Nephron (organoid): ENCODE data around the gene TXLNB.

Source experiments
- H3K27ac Mint-ChIP-seq, 3 experiments: 2 replicates each; pipeline ENCODE4 v1.8.0; 2020; ENCODE audit warnings: mixed read lengths in 3 of 3, mild to moderate bottlenecking in 2 of 3, moderate library complexity in 1 of 3
- H3K27me3 Mint-ChIP-seq: 2 replicates; pipeline ENCODE4 v1.8.0; 2021; ENCODE audit warnings: low read depth, mild to moderate bottlenecking, moderate library complexity, mixed read lengths
- H3K36me3 Mint-ChIP-seq: 2 replicates; pipeline ENCODE4 v1.8.0; 2020; ENCODE audit warnings: low read depth, mixed read lengths
- H3K4me1 Mint-ChIP-seq: 2 replicates; pipeline ENCODE4 v1.8.0; 2020; ENCODE audit warnings: mixed read lengths
- H3K4me3 Mint-ChIP-seq, 3 experiments: 2 replicates each; pipeline ENCODE4 v1.8.0; 2020; ENCODE audit warnings: mild to moderate bottlenecking in 3 of 3, mixed read lengths in 3 of 3, moderate library complexity in 2 of 3
- H3K9me3 Mint-ChIP-seq: 2 replicates; pipeline ENCODE4 v1.8.0; 2020; ENCODE audit warnings: mixed read lengths
- TF ChIP-seq, protein P1 (sequence below), 3 experiments: fragments of 200-600 bp; sonication (generic); IDR thresholded peaks; one replicate each; pipeline ENCODE4 v1.5.0; 2021; ENCODE audit warnings: antibody characterized with exemption in 3 of 3; ENCODE audit not compliant: unreplicated experiment in 3 of 3

TXLNB gene

DNA sequence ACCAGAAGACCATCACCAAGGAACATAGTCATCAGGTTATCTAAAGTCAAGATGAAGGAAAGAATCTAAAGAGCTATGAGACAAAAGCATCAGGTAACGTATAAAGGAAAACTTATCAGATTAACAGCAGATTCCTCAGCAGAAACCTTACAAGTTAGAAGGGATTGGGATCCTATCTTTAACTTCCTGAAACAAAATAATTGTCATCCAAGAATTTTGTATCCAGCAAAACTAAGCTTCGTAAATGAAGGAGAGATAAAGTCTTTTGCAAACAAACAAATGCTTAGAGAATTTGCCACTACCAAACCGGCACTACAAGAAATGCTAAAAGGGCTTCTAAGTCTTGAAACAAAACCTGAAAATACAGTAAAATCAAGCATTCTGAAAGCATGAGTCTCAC, 86.0 kb downstream of the TXLNB start:
- TF ChIP-seq, protein P1, sequence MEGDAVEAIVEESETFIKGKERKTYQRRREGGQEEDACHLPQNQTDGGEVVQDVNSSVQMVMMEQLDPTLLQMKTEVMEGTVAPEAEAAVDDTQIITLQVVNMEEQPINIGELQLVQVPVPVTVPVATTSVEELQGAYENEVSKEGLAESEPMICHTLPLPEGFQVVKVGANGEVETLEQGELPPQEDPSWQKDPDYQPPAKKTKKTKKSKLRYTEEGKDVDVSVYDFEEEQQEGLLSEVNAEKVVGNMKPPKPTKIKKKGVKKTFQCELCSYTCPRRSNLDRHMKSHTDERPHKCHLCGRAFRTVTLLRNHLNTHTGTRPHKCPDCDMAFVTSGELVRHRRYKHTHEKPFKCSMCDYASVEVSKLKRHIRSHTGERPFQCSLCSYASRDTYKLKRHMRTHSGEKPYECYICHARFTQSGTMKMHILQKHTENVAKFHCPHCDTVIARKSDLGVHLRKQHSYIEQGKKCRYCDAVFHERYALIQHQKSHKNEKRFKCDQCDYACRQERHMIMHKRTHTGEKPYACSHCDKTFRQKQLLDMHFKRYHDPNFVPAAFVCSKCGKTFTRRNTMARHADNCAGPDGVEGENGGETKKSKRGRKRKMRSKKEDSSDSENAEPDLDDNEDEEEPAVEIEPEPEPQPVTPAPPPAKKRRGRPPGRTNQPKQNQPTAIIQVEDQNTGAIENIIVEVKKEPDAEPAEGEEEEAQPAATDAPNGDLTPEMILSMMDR (IDR thresholded peaks at IDR 0.05; ENCODE audit: unreplicated experiment in 3 of 3) = no peak
- H3K27me3 Mint-ChIP-seq = no peaks in the 10 kb centered on the region
- peaks cover 7% of the 10 kb centered on the region for H3K36me3 Mint-ChIP-seq
- H3K4me3 Mint-ChIP-seq = no peak overlapping the region
- no peak overlapping the region for H3K27ac Mint-ChIP-seq
- no peaks in the 10 kb centered on the region for H3K4me1 Mint-ChIP-seq
- H3K9me3 Mint-ChIP-seq = peaks cover 54% of the 10 kb centered on the region

DNA sequence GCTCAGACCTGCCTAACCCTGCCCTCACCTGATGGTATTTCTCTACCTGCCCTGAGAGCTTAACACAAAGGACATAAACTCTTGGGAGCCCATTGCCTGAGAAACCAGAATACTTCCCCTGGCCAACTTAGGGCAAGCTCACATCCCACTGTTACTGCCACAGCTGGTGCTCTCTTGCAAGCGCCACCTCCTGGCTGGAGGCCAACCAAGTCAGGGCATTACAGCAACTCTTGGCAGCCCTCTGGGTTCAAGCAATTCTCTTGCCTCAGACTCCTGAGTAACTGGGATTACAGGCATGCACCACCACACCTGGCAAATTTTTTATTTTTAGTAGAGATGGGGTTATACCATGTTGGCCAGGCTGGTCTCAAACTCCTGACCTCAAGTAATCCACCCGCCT, 86.8 kb downstream of the TXLNB start:
- H3K27ac Mint-ChIP-seq = no peak overlapping the region
- H3K4me3 Mint-ChIP-seq = no peak overlapping the region
- H3K27me3 Mint-ChIP-seq = no peaks in the 10 kb centered on the region
- peaks cover 53% of the 10 kb centered on the region for H3K9me3 Mint-ChIP-seq
- H3K36me3 Mint-ChIP-seq = peaks cover 7% of the 10 kb centered on the region
- no peaks in the 10 kb centered on the region for H3K4me1 Mint-ChIP-seq
- TF ChIP-seq, protein P1 (IDR thresholded peaks at IDR 0.05; ENCODE audit: unreplicated experiment in 3 of 3) = no peak

DNA sequence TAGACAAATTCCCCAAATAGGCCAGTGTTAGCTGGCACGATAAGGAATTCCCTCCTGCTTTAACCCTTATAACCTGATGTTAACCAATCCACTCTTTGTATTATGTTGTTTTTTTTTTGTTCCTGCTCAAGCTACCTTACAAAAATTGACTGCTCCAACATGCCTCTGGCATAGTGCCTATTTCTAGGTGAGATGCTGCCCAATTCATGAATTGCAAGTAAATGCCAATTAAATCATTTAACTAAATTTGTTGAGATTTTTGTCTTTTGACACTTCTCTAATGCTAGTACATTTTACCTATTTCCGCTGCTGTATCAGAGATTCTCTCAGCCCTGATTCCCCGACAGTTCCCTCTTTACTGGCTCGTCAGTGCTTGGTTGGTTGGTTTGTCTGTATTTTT, 90.4 kb downstream of the TXLNB start:
- Mint-ChIP-seq H3K27ac (no peak overlapping the region), H3K4me1 (no peaks in the 10 kb centered on the region), H3K27me3 (no peaks in the 10 kb centered on the region), H3K4me3 (no peak overlapping the region), H3K9me3 (peaks cover 21% of the 10 kb centered on the region), H3K36me3 (no peaks in the 10 kb centered on the region)
- TF ChIP-seq, protein P1 (IDR thresholded peaks at IDR 0.05; ENCODE audit: unreplicated experiment in 3 of 3) = no peak

DNA sequence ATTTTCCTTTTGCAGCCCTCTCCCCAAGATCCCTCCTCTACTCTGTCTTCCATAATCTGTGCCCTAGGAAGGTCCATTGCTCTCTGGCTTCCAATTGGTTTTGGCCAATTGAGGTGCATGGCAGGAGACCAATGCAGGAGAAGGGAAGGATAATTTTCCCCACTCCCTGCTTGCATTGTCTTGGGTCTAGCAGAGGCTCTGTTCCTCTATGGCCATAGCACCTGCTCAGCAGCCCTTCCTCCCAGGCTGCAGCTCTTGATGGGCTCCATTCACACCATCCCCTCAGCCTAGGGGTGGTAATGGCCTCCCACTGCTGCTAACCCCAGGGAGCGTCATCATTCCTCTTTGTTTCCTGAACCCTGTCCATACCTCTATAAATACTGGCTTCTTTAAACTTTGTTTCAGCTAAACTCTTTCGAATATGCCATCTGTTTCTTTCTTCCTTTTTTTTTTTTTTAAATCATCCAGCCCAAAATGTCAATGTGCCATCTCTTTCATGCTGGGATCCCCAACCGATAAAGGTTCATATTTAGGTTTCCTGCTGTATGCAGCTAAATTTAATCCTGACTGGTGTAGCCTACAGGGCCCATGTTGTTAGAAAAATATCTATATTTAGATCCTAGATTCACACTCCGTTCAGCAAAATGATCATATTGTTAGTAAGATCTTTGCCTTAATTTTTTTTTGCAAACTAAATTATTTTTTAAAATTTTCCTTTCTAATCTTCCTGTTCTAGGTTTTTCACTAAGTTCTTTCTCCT, 93.1 kb downstream of the TXLNB start:
- TF ChIP-seq, protein P1 (IDR thresholded peaks at IDR 0.05; ENCODE audit: unreplicated experiment in 3 of 3) = no peak
- peaks cover 11% of the 10 kb centered on the region for H3K9me3 Mint-ChIP-seq
- no peaks in the 10 kb centered on the region for H3K27me3 Mint-ChIP-seq
- H3K4me3 Mint-ChIP-seq = no peak overlapping the region
- H3K36me3 Mint-ChIP-seq = no peaks in the 10 kb centered on the region
- no peak overlapping the region for H3K27ac Mint-ChIP-seq
- no peaks in the 10 kb centered on the region for H3K4me1 Mint-ChIP-seq

DNA sequence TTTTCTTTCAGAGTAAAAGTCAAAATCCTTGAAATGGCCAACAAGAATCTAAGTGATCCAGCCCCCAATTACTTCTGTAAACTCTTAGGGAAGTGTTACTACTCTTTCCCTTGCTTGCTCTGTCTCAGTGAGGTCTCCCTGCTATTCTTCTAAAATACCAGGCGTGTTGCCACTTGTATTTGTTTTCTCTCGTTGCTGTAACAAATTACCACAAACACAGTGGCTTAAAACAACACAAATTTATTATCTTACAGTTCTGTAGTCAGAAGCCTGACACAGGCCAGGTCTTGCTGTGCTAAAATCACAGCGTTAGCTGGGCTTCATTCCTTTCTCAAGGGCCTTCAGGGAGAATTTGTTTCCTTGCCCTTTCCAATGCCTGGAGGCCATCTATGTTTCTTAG, 97.1 kb downstream of the TXLNB start:
- Mint-ChIP-seq H3K9me3 (no peaks in the 10 kb centered on the region), H3K4me3 (no peak overlapping the region), H3K36me3 (no peaks in the 10 kb centered on the region), H3K4me1 (no peaks in the 10 kb centered on the region), H3K27me3 (no peaks in the 10 kb centered on the region), H3K27ac (peak overlapping the region in 1 of 3 experiments; percentile 40)
- TF ChIP-seq, protein P1 (IDR thresholded peaks at IDR 0.05; ENCODE audit: unreplicated experiment in 3 of 3) = no peak
